GM18520 (cell line): Measurements from ENCODE around the gene NCOA1.
"Not testable (repeated sequence)": the region's sequence is repeated elsewhere in the genome, so short reads cannot be mapped to it uniquely, and the experiment has no call there.

Experiments
- ATAC-seq: cut with Tn5 transposase; IDR thresholded peaks from one replicate; pipeline ENCODE4 v1.9.1; 2021; ENCODE audit not compliant: unreplicated experiment

The NCOA1 gene

GRCh38 chr2:24532057-24532456 is 41.0 kb downstream of the NCOA1 start:
- not testable (repeated sequence) for ATAC-seq

- ATAC-seq: not testable (repeated sequence)
Observed at GRCh38 chr2:24533574-24533973, 42.5 kb downstream of the NCOA1 start.

- no peak for ATAC-seq
Observed at GRCh38 chr2:24538720-24539119, 47.7 kb downstream of the NCOA1 start.

- ATAC-seq: no peak
Observed at GRCh38 chr2:24539258-24539657, 48.2 kb downstream of the NCOA1 start.

- ATAC-seq: no peak
Observed at GRCh38 chr2:24540011-24540477, 49.0 kb downstream of the NCOA1 start.

- no peak for ATAC-seq
Observed at GRCh38 chr2:24541621-24542020, 50.6 kb downstream of the NCOA1 start.

- ATAC-seq: no peak
Observed at GRCh38 chr2:24542269-24542872, 51.3 kb downstream of the NCOA1 start.

GRCh38 chr2:24543252-24543651 is 52.2 kb downstream of the NCOA1 start:
- no peak for ATAC-seq

- no peak for ATAC-seq
Observed at GRCh38 chr2:24544456-24545115, 53.5 kb downstream of the NCOA1 start.

GRCh38 chr2:24546669-24547068 is 55.6 kb downstream of the NCOA1 start:
- ATAC-seq: no peak

GRCh38 chr2:24548058-24548457 is 57.0 kb downstream of the NCOA1 start:
- no peak for ATAC-seq

- ATAC-seq: not testable (repeated sequence)
Observed at GRCh38 chr2:24550301-24550700, 59.2 kb downstream of the NCOA1 start.

GRCh38 chr2:24551016-24551415 is 60.0 kb downstream of the NCOA1 start:
- no peak for ATAC-seq

- ATAC-seq: no peak
Observed at GRCh38 chr2:24552836-24553235, 61.8 kb downstream of the NCOA1 start.

GRCh38 chr2:24558781-24559472 is 67.9 kb downstream of the NCOA1 start:
- no peak for ATAC-seq

GRCh38 chr2:24559473-24560113 is 68.5 kb downstream of the NCOA1 start:
- no peak for ATAC-seq

GRCh38 chr2:24565537-24565936 is 74.5 kb downstream of the NCOA1 start:
- no peak for ATAC-seq

GRCh38 chr2:24566209-24566608 is 75.2 kb downstream of the NCOA1 start:
- ATAC-seq: no peak

- ATAC-seq: no peak
Observed at GRCh38 chr2:24566630-24567029, 75.6 kb downstream of the NCOA1 start.

GRCh38 chr2:24568551-24568950 is 77.5 kb downstream of the NCOA1 start:
- no peak for ATAC-seq

- not testable (repeated sequence) for ATAC-seq
Observed at GRCh38 chr2:24569565-24569964, 78.5 kb downstream of the NCOA1 start.

GRCh38 chr2:24570225-24570624 is 79.2 kb downstream of the NCOA1 start:
- no peak for ATAC-seq
